Measurements from ENCODE around the gene PYGO1.
A peak's percentile ranks its signal among the peaks of the same experiment; 100 is the strongest.
"Not testable (repeated sequence)": the region's sequence is repeated elsewhere in the genome, so short reads cannot be mapped to it uniquely, and the experiment has no call there.

The PYGO1 gene

GRCh38 chr15:55588070-55588814 is at the start of gene PYGO1:
PYGO1 (minus strand) TSS chr15:55588345; CDS start chr15:55587883, 462 bp downstream.
- DNase-seq: peak; percentile 36

GRCh38 chr15:55637086-55637485 is 48.9 kb upstream of the PYGO1 start:
- DNase-seq: no peak

DNA sequence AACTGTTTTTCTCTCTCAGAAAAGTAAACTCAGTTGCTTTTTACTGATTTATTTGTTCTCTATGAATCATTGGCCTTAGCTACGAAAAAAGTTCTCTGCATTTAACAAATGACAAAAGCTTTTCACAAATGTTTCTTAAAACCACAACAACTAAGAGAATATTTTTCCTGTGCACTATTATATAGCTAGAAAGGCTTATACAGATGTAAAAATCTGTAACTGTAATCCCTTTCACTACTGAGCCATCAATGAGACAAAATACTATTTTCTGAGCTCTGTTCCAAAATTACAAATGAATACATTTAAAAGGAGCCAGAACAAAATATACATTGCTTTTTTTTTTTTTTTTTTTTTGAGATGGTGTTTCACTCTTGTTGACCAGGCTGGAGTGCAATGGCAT is 45.6 kb upstream of the PYGO1 start:
- no peak for DNase-seq

- no peak for DNase-seq
These were observed 44.3 kb upstream of the PYGO1 start for GRCh38 chr15:55632434-55632833.

GRCh38 chr15:55630858-55631257 is 42.7 kb upstream of the PYGO1 start:
- peak; percentile 9 for DNase-seq

- peak; percentile 29 for DNase-seq
These were observed 40.2 kb upstream of the PYGO1 start for GRCh38 chr15:55628369-55628730.

DNA sequence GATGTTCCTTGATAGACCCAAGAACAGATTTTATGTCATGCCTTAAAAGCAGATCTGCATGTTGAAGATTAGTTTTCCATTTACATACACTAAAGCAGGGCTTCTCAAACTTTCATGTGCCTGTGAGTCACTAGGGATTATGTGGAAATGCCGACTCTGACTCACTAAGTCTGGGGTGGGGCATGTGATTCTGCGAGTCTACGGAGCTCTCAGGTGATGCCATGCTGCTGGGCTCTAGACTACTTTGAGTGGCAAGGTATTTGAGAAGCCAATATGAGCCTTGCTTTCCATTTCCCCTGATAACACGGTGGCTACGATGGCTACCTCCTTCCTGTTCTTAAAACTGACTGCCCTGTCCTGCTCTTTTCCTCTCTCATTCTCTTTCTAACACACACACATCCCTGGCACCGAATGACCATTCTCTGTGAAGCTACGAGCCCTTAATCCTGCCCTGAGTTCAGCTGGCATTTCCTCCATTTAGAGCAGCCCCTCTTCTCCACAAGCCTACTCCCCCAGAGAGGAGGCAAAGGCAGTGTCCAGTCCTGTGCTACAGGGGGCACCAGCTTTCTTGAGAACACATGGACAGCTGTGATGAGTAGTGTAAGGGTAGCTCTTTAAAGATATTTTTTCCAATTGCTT is 39.7 kb upstream of the PYGO1 start:
- peak; percentile 85 for DNase-seq

- no peak for DNase-seq
These were observed 31.6 kb upstream of the PYGO1 start for GRCh38 chr15:55619783-55620182.

DNA sequence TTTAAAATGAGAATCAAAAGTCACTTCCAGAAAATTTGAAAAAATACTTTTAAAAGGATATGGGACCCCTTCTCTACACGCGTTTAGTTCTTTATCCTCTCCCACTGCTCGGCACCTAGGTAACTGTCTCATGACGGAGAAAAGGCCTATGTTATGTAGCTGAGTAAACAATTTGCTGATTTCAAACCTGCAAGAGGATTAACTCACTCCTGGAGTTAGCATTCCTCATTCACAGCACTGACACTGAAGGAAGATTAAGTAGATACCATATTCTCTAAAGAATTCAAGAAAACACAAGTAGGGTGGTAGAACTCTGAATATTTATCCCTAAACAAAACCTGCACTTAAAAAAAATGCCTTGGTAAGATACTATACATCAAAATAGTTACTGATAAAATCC is 30.2 kb upstream of the PYGO1 start:
- no peak for DNase-seq

GRCh38 chr15:55615445-55615844 is 27.3 kb upstream of the PYGO1 start:
- DNase-seq: no peak

- no peak for DNase-seq
These were observed 25.6 kb upstream of the PYGO1 start for GRCh38 chr15:55613727-55614126.

- no peak for DNase-seq
These were observed 18.1 kb upstream of the PYGO1 start for GRCh38 chr15:55606214-55606613.

- no peak for DNase-seq
These were observed 13.2 kb upstream of the PYGO1 start for GRCh38 chr15:55601374-55601773.

DNA sequence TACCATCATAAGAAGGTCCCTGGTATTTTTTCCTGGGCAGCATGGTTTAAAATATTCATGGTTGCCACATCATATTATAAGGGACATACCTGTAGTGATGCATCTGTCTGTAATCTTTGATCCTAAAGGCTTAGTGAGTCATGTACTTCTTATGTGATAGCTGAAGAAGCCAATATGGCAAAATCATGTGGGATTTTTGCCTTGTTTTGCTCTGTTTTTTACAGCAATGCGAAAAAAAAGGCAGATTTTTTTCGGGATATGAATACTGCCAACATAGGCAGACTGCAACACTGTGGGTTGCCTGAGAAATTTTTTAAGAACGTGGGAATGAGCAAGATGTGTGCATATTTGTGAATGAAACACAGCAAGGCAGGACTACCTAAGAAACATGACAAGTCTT is 11.3 kb upstream of the PYGO1 start:
- no peak for DNase-seq

GRCh38 chr15:55593019-55593418 is 4.9 kb upstream of the PYGO1 start:
- not testable (repeated sequence) for DNase-seq

DNA sequence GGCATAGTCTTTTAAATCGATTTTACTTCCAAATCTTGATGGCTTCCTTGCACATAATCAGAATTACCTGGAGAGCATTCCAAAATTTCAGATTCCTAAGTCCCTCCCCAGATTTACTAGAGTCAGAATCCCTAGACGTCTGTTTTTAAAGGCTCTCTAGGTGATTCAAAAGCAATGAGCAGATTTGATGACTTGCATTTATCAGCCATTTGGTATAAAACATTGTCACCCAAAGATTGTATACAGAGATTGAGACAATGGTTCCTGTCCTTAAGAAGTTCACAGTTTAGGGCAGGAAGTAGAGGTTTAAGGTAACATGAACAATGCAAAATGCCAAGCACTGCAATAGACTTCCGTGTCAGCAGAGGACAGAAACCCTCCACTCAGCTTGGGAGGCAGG is 2.6 kb upstream of the PYGO1 start:
- no peak for DNase-seq

GRCh38 chr15:55589287-55589686 is 1.1 kb upstream of the PYGO1 start:
- DNase-seq: no peak

DNA sequence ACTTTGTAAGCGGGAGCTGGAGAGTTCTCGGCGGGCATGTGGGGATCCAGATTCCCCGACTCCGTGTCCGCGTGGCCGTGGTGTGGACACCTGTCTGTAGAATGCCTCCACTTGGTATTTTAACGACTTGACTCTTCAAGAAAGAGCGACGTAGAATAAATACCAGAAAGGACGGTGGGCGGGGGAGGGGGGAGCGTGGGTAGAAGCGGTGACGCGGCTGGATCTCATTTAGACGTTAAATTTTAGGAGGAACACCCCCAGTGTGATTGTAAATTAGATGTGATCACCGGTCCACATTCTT is 620 bp upstream of the PYGO1 start:
- DNase-seq: no peak

- peak; percentile 5 for DNase-seq
These were observed 650 bp downstream of the PYGO1 start for GRCh38 chr15:55587321-55588069.

DNA sequence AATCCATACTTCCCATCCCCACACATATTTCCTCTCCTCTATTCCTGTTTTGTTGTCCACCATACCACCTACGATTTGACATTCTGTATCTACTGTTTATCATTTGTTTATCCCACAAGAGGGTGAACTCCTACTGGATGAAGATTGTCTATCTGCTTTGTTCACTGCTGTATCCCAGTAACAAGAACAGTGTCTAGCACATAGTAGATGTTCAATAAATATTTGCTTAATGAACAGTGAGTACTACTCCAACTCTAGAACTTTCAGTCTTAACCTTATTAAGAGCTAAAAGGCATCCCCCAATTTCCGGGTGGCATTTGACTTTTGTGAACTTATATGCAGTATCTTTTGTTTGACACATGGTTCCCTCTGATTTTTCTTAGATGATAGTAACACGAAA is 1.3 kb downstream of the PYGO1 start:
- no peak for DNase-seq

- DNase-seq: no peak
These were observed 11.2 kb downstream of the PYGO1 start for GRCh38 chr15:55576943-55577342.

GRCh38 chr15:55574096-55574495 is 14.0 kb downstream of the PYGO1 start:
- DNase-seq: no peak

GRCh38 chr15:55573224-55573623 is 14.9 kb downstream of the PYGO1 start:
- no peak for DNase-seq
